ENCODE measurements around the gene GRAMD4. TPM values are rescaled to one million over a fixed set of nuclear protein-coding genes. Genes with fewer than 3 reads are reported as not detected.

GRAMD4 gene
- total RNA-seq, 1 donor from 2014 or later = 71.4 TPM

DNA sequence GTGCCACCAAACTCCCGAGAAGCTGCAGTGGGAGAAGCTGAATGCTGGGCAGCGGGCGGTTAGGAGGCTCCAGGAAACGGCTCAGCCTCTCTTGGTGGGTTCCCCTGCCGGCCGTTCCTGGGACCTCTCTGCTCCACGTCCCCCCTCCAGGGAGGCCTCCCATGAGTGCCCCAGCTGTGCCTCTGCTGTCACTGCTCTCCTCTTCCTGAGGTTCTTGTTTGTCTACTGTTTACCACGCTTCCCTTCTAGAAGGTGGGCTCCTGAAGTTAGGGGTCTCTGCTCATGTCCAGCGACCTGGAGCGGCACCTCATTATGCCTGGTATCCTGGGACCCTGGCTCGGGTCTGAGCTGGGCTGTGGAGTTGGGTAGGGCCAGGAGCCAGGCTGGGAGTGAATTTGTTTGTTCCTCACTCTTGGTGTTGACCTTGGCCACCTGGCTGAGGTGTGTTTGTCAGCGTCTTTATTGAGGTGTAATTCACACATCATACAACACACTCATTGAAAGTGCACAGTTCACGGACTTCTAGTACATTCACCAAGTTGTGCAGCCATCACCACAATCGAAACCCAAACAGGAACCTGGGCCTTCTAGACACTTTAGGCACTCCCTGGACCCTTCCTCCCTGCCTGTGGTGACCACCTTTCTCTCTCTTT, 37.8 kb upstream of the GRAMD4 start:
- Histone ChIP-seq H3K4me3 (no peak overlapping the region), H3K4me1 (peaks cover 61% of the 10 kb centered on the region), H3K27me3 (no peaks in the 10 kb centered on the region), H3K36me3 (no peaks in the 10 kb centered on the region), H3K27ac (peak overlapping the region; percentile 17), H3K9me3 (no peaks in the 10 kb centered on the region)
- peak; percentile 4 for ATAC-seq
- intact Hi-C loops (cut with DNase I) = no loop called here
- peak; percentile 66 for DNase-seq
- TF ChIP-seq, protein P1, sequence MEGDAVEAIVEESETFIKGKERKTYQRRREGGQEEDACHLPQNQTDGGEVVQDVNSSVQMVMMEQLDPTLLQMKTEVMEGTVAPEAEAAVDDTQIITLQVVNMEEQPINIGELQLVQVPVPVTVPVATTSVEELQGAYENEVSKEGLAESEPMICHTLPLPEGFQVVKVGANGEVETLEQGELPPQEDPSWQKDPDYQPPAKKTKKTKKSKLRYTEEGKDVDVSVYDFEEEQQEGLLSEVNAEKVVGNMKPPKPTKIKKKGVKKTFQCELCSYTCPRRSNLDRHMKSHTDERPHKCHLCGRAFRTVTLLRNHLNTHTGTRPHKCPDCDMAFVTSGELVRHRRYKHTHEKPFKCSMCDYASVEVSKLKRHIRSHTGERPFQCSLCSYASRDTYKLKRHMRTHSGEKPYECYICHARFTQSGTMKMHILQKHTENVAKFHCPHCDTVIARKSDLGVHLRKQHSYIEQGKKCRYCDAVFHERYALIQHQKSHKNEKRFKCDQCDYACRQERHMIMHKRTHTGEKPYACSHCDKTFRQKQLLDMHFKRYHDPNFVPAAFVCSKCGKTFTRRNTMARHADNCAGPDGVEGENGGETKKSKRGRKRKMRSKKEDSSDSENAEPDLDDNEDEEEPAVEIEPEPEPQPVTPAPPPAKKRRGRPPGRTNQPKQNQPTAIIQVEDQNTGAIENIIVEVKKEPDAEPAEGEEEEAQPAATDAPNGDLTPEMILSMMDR (IDR thresholded peaks at IDR 0.05) = no peak

DNA sequence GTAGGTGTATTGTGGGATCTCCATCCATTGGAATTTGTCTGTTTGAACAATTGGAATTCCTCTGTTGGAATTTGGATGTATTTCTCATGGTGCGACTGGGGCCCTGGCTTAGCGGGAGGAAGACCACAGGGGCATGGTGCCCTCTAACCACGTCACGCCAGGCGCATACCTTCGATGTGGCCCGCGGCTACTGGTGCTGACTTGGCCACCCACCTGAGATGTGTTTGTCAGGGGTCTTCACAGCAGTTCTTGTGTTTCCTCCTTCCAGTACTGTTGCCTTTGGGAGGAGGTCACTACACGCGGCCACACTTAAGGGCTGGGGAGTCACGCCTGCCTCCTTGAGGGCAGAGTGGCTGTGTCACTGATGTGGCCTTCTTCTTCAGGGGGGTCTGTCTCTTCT, 36.6 kb upstream of the GRAMD4 start:
- TF ChIP-seq, protein P1 (IDR thresholded peaks at IDR 0.05) = no peak
- Histone ChIP-seq H3K36me3 (no peaks in the 10 kb centered on the region), H3K9me3 (no peaks in the 10 kb centered on the region), H3K4me1 (peaks cover 63% of the 10 kb centered on the region), H3K27me3 (no peaks in the 10 kb centered on the region), H3K4me3 (no peak overlapping the region), H3K27ac (no peak overlapping the region)
- intact Hi-C loops (cut with DNase I) = no loop called here
- ATAC-seq (no peak), DNase-seq (no peak)

DNA sequence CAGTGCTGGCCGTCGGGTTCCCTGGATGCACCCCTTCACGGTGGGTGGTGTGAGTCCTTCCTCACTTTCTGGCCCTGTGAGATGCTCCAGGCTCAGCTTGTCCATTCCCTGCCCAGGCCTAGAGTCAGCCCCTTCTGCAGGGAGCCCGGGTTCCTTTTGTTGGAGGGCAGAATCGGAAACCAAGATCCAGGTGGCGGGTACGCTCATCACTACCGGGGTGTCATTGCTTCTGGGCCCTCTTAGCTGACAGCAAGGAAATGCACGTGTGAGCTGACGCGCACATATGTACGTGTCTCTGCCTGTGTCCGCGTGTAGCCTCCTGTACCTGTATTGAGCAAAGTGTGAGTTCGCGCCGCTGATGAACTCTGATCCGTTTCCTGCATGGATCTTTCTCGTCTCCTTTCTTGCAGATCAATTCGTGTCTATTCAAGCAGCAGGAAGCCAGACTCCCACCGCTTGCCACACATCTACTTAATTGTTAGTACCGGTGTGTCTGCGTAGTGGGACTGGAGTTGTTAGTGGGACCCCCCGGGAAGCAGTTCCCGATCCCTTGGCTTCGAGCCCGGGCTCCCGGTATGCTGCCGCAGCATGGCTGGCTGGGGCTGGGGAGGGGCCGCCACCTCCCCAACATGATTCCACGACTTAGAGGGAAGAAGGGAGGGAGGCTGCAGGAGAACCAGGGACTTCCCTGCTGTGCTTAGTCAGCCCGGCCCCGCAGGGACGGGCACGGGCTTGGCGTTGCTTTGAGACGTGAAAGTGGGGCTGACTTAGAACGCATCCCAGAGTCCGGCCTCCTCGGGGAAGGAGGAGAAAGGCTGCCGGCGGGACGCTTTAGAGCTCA, 35.9 kb upstream of the GRAMD4 start:
- ATAC-seq = no peak
- Histone ChIP-seq H3K27me3 (no peaks in the 10 kb centered on the region), H3K4me3 (no peak overlapping the region), H3K4me1 (peaks cover 56% of the 10 kb centered on the region), H3K27ac (no peak overlapping the region), H3K36me3 (no peaks in the 10 kb centered on the region), H3K9me3 (no peaks in the 10 kb centered on the region)
- TF ChIP-seq, protein P1 (IDR thresholded peaks at IDR 0.05) = no peak
- intact Hi-C loops (cut with DNase I) = no loop called here
- peak; percentile 60 for DNase-seq

DNA sequence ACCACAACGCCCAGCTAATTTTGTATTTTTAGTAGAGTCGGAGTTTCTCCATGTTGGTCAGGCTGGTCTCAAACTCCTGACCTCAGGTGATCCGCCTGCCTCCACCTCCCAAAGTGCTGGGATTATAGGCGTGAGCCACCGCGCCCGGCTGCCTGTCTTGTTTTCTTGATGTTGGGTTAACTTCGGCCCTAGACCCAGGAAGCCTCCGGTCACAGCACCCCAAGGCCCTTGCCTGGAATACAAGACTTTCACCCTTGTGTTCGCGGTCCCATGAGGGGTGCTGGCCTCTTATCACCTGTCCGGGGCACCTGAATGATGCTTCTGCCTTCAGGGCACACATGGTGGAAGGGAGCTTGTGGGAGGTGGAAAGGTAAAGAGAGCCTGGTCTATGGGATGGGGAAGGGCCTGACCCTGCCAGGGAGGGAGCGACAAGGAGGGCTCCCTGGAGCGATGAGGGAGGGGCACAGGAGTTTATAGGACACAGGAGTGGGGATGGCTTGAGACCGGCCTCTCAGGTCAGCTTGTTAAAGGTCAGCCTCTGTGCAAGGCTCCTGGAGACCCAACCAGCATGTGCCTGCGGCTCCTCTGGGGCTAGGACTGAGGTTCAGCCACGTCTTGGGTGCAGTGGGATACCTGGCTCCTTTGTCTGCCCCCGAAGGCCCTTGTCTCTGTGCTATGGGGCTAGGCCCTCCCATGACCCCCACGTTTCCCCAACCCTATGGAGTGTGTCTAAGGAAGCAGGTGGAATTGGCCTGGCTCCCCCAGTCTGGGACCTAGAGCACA, 34.7 kb upstream of the GRAMD4 start:
- peaks cover 52% of the 10 kb centered on the region for H3K4me1 ChIP-seq
- H3K9me3 ChIP-seq = no peaks in the 10 kb centered on the region
- H3K36me3 ChIP-seq = no peaks in the 10 kb centered on the region
- ATAC-seq (no peak), DNase-seq (no peak)
- H3K27me3 ChIP-seq = no peaks in the 10 kb centered on the region
- TF ChIP-seq, protein P1 (IDR thresholded peaks at IDR 0.05) = no peak
- no peak overlapping the region for H3K4me3 ChIP-seq
- intact Hi-C loops (cut with DNase I) = no loop called here
- H3K27ac ChIP-seq = no peak overlapping the region

DNA sequence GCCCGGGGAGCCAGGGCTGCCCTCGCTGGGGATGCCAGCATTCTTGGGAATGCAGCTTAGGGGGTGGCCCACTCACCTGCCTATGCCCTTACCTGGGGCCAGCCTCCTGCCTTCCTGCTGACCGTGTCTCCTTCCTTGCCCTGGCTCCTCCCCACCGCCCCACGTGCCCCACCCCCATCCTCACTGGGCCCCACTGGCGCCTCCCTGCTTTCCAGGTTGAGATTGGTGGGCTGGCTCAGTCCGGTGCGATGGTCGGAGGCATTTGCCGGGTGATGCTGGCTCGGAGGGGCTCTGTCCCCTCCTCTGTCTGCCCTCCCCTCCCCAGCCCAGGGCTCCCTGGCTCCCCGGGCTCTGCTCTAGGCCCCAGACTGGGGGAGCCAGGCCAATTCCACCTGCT, 34.1 kb upstream of the GRAMD4 start:
- peak; percentile 63 for DNase-seq
- Histone ChIP-seq H3K36me3 (no peaks in the 10 kb centered on the region), H3K4me1 (peaks cover 46% of the 10 kb centered on the region), H3K4me3 (no peak overlapping the region), H3K27ac (no peak overlapping the region), H3K9me3 (no peaks in the 10 kb centered on the region), H3K27me3 (no peaks in the 10 kb centered on the region)
- TF ChIP-seq, protein P1 (IDR thresholded peaks at IDR 0.05) = no peak
- intact Hi-C loops (cut with DNase I) = no loop called here
- ATAC-seq = peak; percentile 15

All from upper lobe of right lung (tissue), 1 donor.